IMR-90 (cell line): Measurements from ENCODE around the gene ZNF488. TPM values are rescaled to one million over a fixed set of nuclear protein-coding genes. Genes with fewer than 3 reads are reported as not detected.

ENCODE experiments used
- ATAC-seq: fragments of 200-7000 bp; cut with Tn5 transposase; 2 replicates; pipeline ENCODE4 v1.9.1; 2020; ENCODE audit warnings: low read depth, mild to moderate bottlenecking, moderate library complexity
- BruUV-seq: library from RNA; stranded (reverse); fragments of 400-500 nt; replicated peaks from 2 replicates; lab custom pipeline; 2021; lab: Mats Ljungman, UMichigan
- CTCF ChIA-PET: fragments of 300-600 bp; formaldehyde crosslinking; extraction: SDS; loops from one replicate; lab custom pipeline; 2021; ENCODE audit warnings: antibody characterized with exemption; lab: Yijun Ruan, JAX
- POLR2A ChIA-PET: fragments of 300-600 bp; sonication (Branson Sonifier 250); formaldehyde crosslinking; loops from one replicate; lab custom pipeline; 2022; ENCODE audit warnings: antibody characterized with exemption; ENCODE audit not compliant: unreplicated experiment; lab: Charles Lee
- DNase-seq: peaks from one replicate; pipeline ENCODE4 v3.0.0; 2013
- H2AFZ ChIP-seq: replicated peaks from 2 replicates; pipeline ENCODE3; 2013; ENCODE audit warnings: low read length, mild to moderate bottlenecking; ENCODE audit not compliant: poor library complexity
- H2AK5ac ChIP-seq: 2 replicates; pipeline ENCODE4 v1.6.1; 2013; ENCODE audit warnings: low read depth, low read length, inconsistent platforms
- H2AK9ac ChIP-seq: replicated peaks from 2 replicates; pipeline ENCODE3; 2013; ENCODE audit warnings: mild to moderate bottlenecking, low read depth, low read length, moderate library complexity; ENCODE audit not compliant: poor library complexity
- H2BK120ac ChIP-seq: 2 replicates; pipeline ENCODE4 v1.6.1; 2013; ENCODE audit warnings: low read depth, low read length, inconsistent platforms
- H2BK15ac ChIP-seq: 3 replicates; pipeline ENCODE4 v1.6.1; 2013; ENCODE audit warnings: low read depth, low read length, inconsistent platforms
- H2BK20ac ChIP-seq: 2 replicates; pipeline ENCODE4 v1.6.1; 2013; ENCODE audit warnings: low read depth, mild to moderate bottlenecking, inconsistent platforms, low read length, moderate library complexity
- H2BK5ac ChIP-seq: 2 replicates; pipeline ENCODE4 v1.6.1; 2013; ENCODE audit warnings: mild to moderate bottlenecking, low read depth, low read length, inconsistent platforms; ENCODE audit not compliant: poor library complexity, severe bottlenecking
- H3K14ac ChIP-seq: replicated peaks from 2 replicates; pipeline ENCODE4 v1.6.1; 2013; ENCODE audit warnings: low read depth, low read length, inconsistent platforms
- H3K18ac ChIP-seq: 2 replicates; pipeline ENCODE4 v1.6.1; 2013; ENCODE audit warnings: low read depth, low read length, control low read depth
- H3K23ac ChIP-seq: 2 replicates; pipeline ENCODE4 v1.6.1; 2013; ENCODE audit warnings: low read depth, low read length, inconsistent platforms
- H3K27ac ChIP-seq: 2 replicates; pipeline ENCODE4 v1.5.1; 2013; ENCODE audit warnings: mild to moderate bottlenecking, control low read depth, low read length; ENCODE audit not compliant: insufficient read depth
- H3K27me3 ChIP-seq: 2 replicates; pipeline ENCODE4 v1.6.1; 2013; ENCODE audit warnings: low read length; ENCODE audit not compliant: control insufficient read depth, insufficient read depth
- H3K36me3 ChIP-seq: 2 replicates; pipeline ENCODE4 v1.6.1; 2013; ENCODE audit warnings: low read length, mixed read lengths; ENCODE audit not compliant: control insufficient read depth, insufficient read depth
- H3K4ac ChIP-seq: 2 replicates; pipeline ENCODE4 v1.6.1; 2013; ENCODE audit warnings: low read depth, low read length, inconsistent platforms
- H3K4me1 ChIP-seq: 2 replicates; pipeline ENCODE4 v1.6.1; 2013; ENCODE audit warnings: low read length, mixed read lengths; ENCODE audit not compliant: control insufficient read depth, insufficient read depth
- H3K4me2 ChIP-seq: 2 replicates; pipeline ENCODE4 v1.6.1; 2013; ENCODE audit warnings: low read depth, mild to moderate bottlenecking, control low read depth, low read length, moderate library complexity
- H3K4me3 ChIP-seq: 2 replicates; pipeline ENCODE4 v1.5.1; 2013; ENCODE audit warnings: low read depth, mild to moderate bottlenecking, control low read depth, low read length, moderate library complexity; ENCODE audit not compliant: insufficient read depth
- H3K56ac ChIP-seq: 2 replicates; pipeline ENCODE4 v1.6.1; 2013; ENCODE audit warnings: low read length, inconsistent platforms; ENCODE audit not compliant: insufficient read depth; ENCODE audit errors: extremely low read depth
- H3K79me1 ChIP-seq, 2 experiments: 2 replicates each; pipeline ENCODE4 v1.6.1; 2013; ENCODE audit warnings: low read length in 2 of 2, inconsistent platforms in 1 of 2, low read depth in 1 of 2
- H3K9ac ChIP-seq: 2 replicates; pipeline ENCODE4 v1.6.1; 2013; ENCODE audit warnings: low read depth, low read length, control low read depth
- H3K9me1 ChIP-seq: 2 replicates; pipeline ENCODE4 v1.6.1; 2013; ENCODE audit warnings: low read length, inconsistent platforms; ENCODE audit not compliant: insufficient read depth
- H3K9me3 ChIP-seq: 2 replicates; pipeline ENCODE4 v1.6.1; 2013; ENCODE audit warnings: low read length; ENCODE audit not compliant: control insufficient read depth, insufficient read depth
- H4K20me1 ChIP-seq: 2 replicates; pipeline ENCODE4 v1.6.1; 2013; ENCODE audit warnings: low read length, inconsistent platforms; ENCODE audit not compliant: insufficient read depth
- H4K5ac ChIP-seq: 2 replicates; pipeline ENCODE4 v1.6.1; 2013; ENCODE audit warnings: mild to moderate bottlenecking, low read depth, low read length, control low read depth
- H4K8ac ChIP-seq, 2 experiments: 2 replicates each; pipeline ENCODE4 v1.6.1; 2013; ENCODE audit warnings: low read depth in 2 of 2, low read length in 2 of 2, control low read depth in 1 of 2, inconsistent platforms in 1 of 2
- H4K91ac ChIP-seq: 2 replicates; pipeline ENCODE4 v1.6.1; 2013; ENCODE audit warnings: low read depth, low read length, inconsistent platforms; ENCODE audit not compliant: insufficient read depth
- BHLHE40 ChIP-seq: fragments of 150-350 bp; IDR thresholded peaks from 2 replicates; pipeline ENCODE4 v1.6.1; 2016; ENCODE audit warnings: mild to moderate bottlenecking, low read depth, low read length
- CEBPB ChIP-seq: IDR thresholded peaks from 2 replicates; pipeline ENCODE4 v1.6.1; 2012; ENCODE audit warnings: low read depth, low read length, improper control_type of control experiment
- CHD1 ChIP-seq: IDR thresholded peaks from 2 replicates; pipeline ENCODE4 v1.6.1; 2012; ENCODE audit warnings: low read depth, low read length, improper control_type of control experiment
- CTCF ChIP-seq: conservative IDR thresholded peaks from 2 replicates; pipeline ENCODE4 v1.5.1; 2012; ENCODE audit warnings: mild to moderate bottlenecking, low read depth, low read length, improper control_type of control experiment
- ELK1 ChIP-seq: fragments of 150-350 bp; IDR thresholded peaks from 2 replicates; pipeline ENCODE4 v1.6.1; 2016; ENCODE audit warnings: low read depth, mild to moderate bottlenecking, low read length, moderate library complexity, borderline replicate concordance
- MAFK ChIP-seq: IDR thresholded peaks from 2 replicates; pipeline ENCODE4 v1.6.1; 2012; ENCODE audit warnings: low read depth, low read length, improper control_type of control experiment
- MAZ ChIP-seq: IDR thresholded peaks from 2 replicates; pipeline ENCODE4 v1.6.1; 2012; ENCODE audit warnings: low read depth, mild to moderate bottlenecking, low read length, improper control_type of control experiment, moderate library complexity, borderline replicate concordance
- MXI1 ChIP-seq: IDR thresholded peaks from 2 replicates; pipeline ENCODE4 v1.6.1; 2012; ENCODE audit warnings: low read depth, mild to moderate bottlenecking, low read length, moderate library complexity, borderline replicate concordance
- NFE2L2 ChIP-seq: fragments of 150-350 bp; IDR thresholded peaks from 2 replicates; pipeline ENCODE4 v1.6.1; 2016; ENCODE audit warnings: low read depth, mild to moderate bottlenecking, low read length
- POLR2A ChIP-seq: IDR thresholded peaks from 2 replicates; pipeline ENCODE4 v1.6.1; 2012; ENCODE audit warnings: mild to moderate bottlenecking, low read depth, low read length
- RAD21 ChIP-seq: IDR thresholded peaks from 2 replicates; pipeline ENCODE4 v1.6.1; 2012; ENCODE audit warnings: low read length, improper control_type of control experiment
- RCOR1 ChIP-seq: IDR thresholded peaks from 2 replicates; pipeline ENCODE4 v1.6.1; 2012; ENCODE audit warnings: mild to moderate bottlenecking, low read length, improper control_type of control experiment; ENCODE audit not compliant: insufficient replicate concordance
- RFX5 ChIP-seq: IDR thresholded peaks from 2 replicates; pipeline ENCODE4 v1.8.0; 2012; ENCODE audit warnings: low read depth, mild to moderate bottlenecking, low read length, moderate library complexity
- SMC3 ChIP-seq: fragments of 150-350 bp; IDR thresholded peaks from 2 replicates; pipeline ENCODE4 v1.6.1; 2016; ENCODE audit warnings: low read depth, mild to moderate bottlenecking, antibody characterized with exemption, low read length, moderate library complexity
- USF2 ChIP-seq: fragments of 150-350 bp; IDR thresholded peaks from 2 replicates; pipeline ENCODE4 v1.6.1; 2017; ENCODE audit warnings: mild to moderate bottlenecking, antibody characterized with exemption, low read length, low read depth
- WGBS, 2 experiments: methylation state at CpG; one replicate each; pipeline versions ENCODE4 v1.1.5 to v1.1.7; 2013; ENCODE audit warnings: missing lambda C conversion rate in 2 of 2; ENCODE audit not compliant: insufficient read length in 1 of 2; ENCODE audit errors: extremely low coverage in 2 of 2; 5-methylcytosine and 5-hydroxymethylcytosine counted together
- dilution Hi-C: fragments of 300-500 bp; cut with HindIII; formaldehyde crosslinking; loops from one replicate; pipeline ENCODE4 v1.14.3; 2018; ENCODE audit warnings: low sequenced_read_pairs; ENCODE audit not compliant: unreplicated experiment
- in situ Hi-C: fragments of 300-500 bp; cut with MboI; formaldehyde crosslinking; loops from 3 replicates; pipeline ENCODE4 v1.14.3; 2019; ENCODE audit warnings: low sequenced_read_pairs, inconsistent platforms, mixed read lengths
- intact Hi-C: fragments of 100-400 bp; cut with micrococcal nuclease; formaldehyde crosslinking; loops from 2 replicates; pipeline ENCODE4 v1.10.0; 2022
- polyA plus RNA-seq, 3 experiments: library from polyadenylated mRNA; depleted of rRNA; stranded (reverse); fragments of >200 nt; gene quantifications; 2 replicates each; pipeline ENCODE4 v1.2.3, GENCODE V29; 2012; ENCODE audit warnings: low replicate concordance in 1 of 3
- total RNA-seq: library from RNA; depleted of rRNA; stranded (reverse); fragments of >200 nt; gene quantifications from 2 replicates; pipeline ENCODE4 v1.2.3, GENCODE V29; 2012

Gene ZNF488
- total and polyA plus RNA-seq, 2 of the 4 experiments (the other 2 are of a cell fraction), result under 0.01 to 0.14 TPM

GRCh38 chr10:47371629-47372485 is 12.2 kb downstream of the ZNF488 start:
- Histone ChIP-seq H2AK5ac (no peak overlapping the region), H4K20me1 (no peaks in the 10 kb centered on the region), H3K36me3 (no peaks in the 10 kb centered on the region), H3K9ac (no peak overlapping the region), H2AFZ (no peak overlapping the region), H2BK5ac (no peak overlapping the region), H3K23ac (no peak overlapping the region), H3K4me2 (no peak overlapping the region), H4K5ac (no peak overlapping the region), H3K9me1 (no peaks in the 10 kb centered on the region), H2AK9ac (no peak overlapping the region), H3K14ac (no peak overlapping the region), H3K9me3 (no peaks in the 10 kb centered on the region), H3K4me3 (no peak overlapping the region), H3K79me1 (no peaks in the 10 kb centered on the region), H4K91ac (no peak overlapping the region), H3K27ac (no peak overlapping the region), H3K56ac (no peak overlapping the region), H3K27me3 (peaks cover 42% of the 10 kb centered on the region), H2BK120ac (no peak overlapping the region), H2BK20ac (no peak overlapping the region), H3K18ac (no peak overlapping the region), H3K4ac (no peak overlapping the region), H3K4me1 (peaks cover 4% of the 10 kb centered on the region; the same call in 1 of the 2 replicates), H2BK15ac (no peak overlapping the region), H4K8ac (no peak overlapping the region)
- no CpG with 5 or more reads among the region's 7 CpGs for WGBS, 2 experiments
- no peak for TF ChIP-seq MAFK
- no peak for TF ChIP-seq CHD1
- no peak for TF ChIP-seq BHLHE40
- TF ChIP-seq SMC3, result no peak
- TF ChIP-seq MXI1, result no peak
- TF ChIP-seq CEBPB, result no peak
- TF ChIP-seq MAZ, result no peak
- no peak for TF ChIP-seq POLR2A
- no peak for TF ChIP-seq RFX5
- TF ChIP-seq CTCF, result no peak
- no peak for TF ChIP-seq NFE2L2
- no peak for TF ChIP-seq ELK1
- no peak for TF ChIP-seq USF2
- TF ChIP-seq RAD21, result no peak
- TF ChIP-seq RCOR1, result no peak
- no peak for DNase-seq
- no peak for ATAC-seq
- intact Hi-C loops (no loop called here), dilution Hi-C loops (no loop called here), in situ Hi-C loops (no loop called here)
- no TSS peak for BruUV-seq
- ChIA-PET POLR2A (no interaction called here), CTCF (interaction anchor here (0.9 kb wide), 1 partner anchor 10 kb away, joined by 3 read pairs; no protein-coding TSS in a partner anchor)
